Cerebellar nuclear complex (tissue), 1 donor: ENCODE data around the gene CTNS.
A peak's percentile ranks its signal among the peaks of the same experiment; 100 is the strongest.

Experiments used
- DNase-seq, 2 experiments: peaks; one replicate each; lab custom pipeline; 2025; lab: John Stamatoyannopoulos, UW

The CTNS gene

GRCh38 chr17:3636154-3636907 is at the start of gene CTNS, which contains the start of gene SHPK:
TSS of gene CTNS (plus strand) at chr17:3636760. CDS start at chr17:3640207, 3,447 bp downstream.
TSS of gene SHPK (minus strand) at chr17:3636250. CDS start at chr17:3636219, 31 bp downstream.
- DNase-seq: peak; percentile 96 to 97

DNA sequence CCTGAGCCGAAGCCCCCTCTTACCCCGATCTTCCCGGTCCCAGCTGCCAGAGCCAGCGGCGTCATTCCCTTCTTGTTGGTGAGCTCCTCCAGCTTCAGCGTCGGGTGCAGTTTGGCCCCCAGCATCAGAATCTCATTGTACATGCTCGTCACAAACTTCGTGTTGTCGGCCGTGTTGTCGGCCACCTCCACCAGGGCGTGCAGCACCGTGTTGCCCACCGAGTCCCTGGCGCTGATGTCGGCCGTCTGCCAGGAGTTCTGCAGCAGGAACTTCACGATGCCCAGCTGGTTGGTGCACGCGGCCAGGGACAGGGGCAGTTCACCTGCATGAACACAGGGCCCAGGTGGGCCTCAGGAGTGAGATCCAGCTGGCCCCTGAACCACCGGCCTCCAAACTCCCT is 46.8 kb upstream of the CTNS start:
- no peak for DNase-seq

GRCh38 chr17:3590231-3590630 is 46.3 kb upstream of the CTNS start:
- DNase-seq: no peak

GRCh38 chr17:3590768-3591167 is 45.8 kb upstream of the CTNS start:
- no peak for DNase-seq

DNA sequence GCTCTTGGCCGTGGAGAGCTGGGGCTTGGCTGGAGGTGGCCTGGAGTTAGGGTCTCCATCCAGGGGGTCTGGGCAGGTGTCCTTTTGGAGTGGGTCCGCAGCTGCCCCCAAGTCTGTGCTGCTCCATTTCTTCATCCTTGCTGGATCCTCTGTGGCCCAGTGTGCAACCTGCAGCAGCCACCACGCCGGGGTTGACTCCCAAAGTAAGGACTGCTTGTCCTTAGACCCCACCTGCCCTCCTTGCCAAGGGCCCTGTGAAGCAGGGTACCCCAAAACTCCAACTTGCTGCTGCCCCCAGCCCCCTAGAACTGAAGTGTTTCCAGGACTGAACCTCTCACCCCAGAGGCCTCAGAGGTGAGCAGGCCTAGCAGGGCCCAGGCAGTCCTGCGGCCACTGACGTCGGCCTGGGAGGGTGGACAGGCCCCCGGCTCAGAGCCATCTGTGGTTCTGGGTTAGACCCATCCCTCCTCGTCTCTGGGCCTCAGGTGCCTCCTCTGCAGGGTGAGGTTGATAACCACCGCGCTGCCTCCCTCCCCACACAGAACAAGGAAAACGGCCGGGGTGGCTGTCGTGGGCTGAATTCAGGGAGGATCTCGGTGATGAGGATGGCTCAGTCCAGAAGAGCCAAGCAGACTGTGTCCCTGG is 44.2 kb upstream of the CTNS start:
- DNase-seq: no peak

- DNase-seq: no peak
These were observed 43.2 kb upstream of the CTNS start for GRCh38 chr17:3593384-3593783.

DNA sequence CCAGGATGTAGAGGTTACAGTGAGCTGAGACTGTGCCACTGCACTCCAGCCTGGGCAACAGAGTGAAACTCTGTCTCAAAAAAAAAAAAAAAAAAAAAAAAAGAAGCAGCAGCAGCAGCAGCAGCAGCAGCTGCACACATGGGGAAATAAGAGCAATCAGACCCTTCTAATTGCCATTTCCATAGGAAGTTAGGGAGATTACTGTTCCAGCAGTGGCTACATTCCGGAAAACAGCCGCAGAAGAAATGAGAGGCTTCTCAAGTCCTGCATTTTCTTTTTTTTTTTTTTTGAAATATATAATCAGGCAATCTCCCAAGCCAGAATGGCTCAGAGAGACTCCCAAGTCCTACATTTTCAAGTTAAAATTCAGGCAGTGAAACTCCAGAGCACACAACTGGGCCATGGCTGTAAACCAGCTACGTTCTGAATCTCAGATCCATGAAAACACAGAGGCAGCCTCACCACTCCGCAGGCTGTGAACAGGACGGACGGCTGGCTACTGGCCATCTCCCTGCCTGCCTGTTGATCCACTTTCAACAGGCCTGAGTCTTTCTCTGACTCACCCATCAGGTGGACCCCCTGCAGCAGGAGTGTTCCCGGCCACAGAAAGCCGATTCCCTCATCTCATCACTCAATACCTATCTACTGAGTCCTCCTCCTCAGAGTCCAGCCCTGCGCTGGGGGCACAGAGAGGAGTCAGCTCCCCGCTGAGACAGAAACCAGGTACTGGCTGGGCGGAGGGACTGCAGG is 42.3 kb upstream of the CTNS start:
- DNase-seq: no peak

- no peak for DNase-seq
These were observed 41.6 kb upstream of the CTNS start for GRCh38 chr17:3594976-3595375.

DNA sequence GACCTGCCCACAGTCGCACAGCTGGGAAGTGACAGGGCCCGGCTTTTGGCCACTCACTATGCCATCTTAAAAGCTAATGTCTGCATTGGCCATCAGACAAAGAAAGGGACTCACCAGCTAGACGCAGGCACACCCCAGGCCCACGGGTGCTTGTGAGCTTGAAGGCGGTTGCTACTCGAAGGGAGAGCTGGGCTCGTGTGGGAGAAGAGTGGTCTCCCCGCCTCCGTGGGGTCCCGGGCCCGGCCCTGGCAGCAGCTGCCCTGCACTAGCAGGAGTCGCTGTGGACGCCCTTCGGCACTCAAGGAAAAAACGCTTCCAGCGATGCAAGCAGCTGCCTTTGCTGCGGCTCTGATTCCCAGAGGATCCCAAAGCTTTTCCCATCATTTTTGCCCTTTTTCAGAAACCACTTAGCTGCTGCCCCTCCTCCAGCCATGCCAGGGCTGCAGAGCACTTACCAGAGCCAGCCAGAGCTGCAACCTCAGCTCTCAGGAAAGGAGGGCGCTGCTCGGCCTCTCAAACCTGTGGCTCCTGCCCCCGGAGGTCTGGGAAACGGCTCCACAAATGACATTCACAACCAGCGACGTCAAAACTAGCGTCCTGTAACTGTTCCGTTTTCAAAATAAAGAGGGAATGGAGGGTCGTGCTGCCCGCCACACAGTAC is 39.6 kb upstream of the CTNS start:
- no peak for DNase-seq

DNA sequence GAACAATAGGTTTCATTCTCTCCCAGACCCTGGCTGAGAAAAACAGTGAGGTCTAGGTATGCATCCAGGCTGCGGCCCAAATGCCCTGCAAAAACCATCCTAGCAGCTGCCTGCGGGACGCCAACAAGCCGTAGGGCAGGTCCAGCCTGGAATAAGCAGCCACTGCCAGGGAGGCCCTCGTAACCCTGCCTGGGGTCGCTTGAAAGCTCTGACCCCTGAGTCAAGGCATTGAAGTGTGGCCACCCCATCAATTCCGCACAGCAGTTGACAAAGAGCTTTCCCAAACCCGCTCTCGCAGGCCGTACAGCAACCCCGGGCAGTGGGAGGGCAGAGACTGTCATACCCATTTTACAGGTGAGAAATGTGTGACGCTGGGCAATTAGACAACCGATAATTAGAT is 38.5 kb upstream of the CTNS start:
- DNase-seq: no peak

DNA sequence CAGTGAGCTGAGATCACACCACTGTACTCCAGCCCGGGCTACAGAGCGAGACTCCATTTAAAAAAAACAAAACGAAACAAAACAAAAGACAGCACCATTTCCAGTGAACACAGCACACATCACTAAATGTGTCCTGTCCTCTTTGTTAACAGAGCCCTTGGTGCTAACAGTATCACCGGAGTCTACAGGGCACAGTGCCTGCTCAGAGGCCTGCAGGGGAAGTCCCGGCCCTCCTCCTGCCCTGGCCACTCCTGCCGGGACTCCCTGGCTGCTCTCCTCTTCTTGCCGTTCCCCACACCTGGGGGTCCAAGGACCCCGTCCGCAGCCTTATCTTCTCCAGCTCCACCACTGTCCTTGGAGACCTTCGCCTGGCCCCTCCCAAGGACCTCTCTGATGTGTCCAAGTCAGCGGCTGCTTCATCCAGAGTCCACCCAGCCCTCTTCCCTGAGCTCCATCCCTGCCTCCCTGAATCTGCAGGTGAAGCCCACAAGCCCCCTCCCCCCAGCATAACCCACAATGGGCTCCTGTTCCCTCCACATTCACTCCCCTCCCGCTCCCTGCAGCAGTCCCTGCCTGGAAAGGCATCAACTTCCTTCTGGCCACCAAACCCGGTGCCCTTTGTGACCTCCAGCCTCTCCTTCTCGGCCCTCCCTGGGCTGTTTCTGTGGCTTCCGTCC is 35.9 kb upstream of the CTNS start:
- no peak for DNase-seq

GRCh38 chr17:3602499-3602898 is 34.1 kb upstream of the CTNS start:
- no peak for DNase-seq

GRCh38 chr17:3603119-3603869 is 33.3 kb upstream of the CTNS start:
- no peak for DNase-seq

DNA sequence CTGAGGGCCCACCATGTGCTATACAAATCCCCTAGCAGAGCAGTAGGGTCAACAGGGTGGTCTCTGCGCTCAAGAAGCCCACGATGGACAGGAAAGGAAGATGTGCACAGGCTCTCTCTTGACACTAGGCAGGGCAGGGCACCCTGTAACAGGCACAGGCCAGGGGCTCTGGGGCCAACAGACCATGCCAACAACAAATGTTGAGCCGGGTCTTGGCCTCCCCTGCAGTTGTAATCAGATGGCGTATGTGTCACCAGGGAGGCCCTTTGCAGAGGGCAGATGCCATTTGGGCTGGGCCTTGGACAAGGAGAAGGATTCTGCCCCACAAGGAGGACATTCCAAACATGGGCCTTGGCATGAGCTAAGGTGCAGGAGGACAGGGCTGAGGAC is 32.7 kb upstream of the CTNS start:
- DNase-seq: no peak

GRCh38 chr17:3609689-3610088 is 26.9 kb upstream of the CTNS start:
- no peak for DNase-seq

- no peak for DNase-seq
These were observed 26.0 kb upstream of the CTNS start for GRCh38 chr17:3610523-3610922.

GRCh38 chr17:3613124-3613523 is 23.4 kb upstream of the CTNS start:
- DNase-seq: no peak

GRCh38 chr17:3615160-3615870 is 21.2 kb upstream of the CTNS start:
- DNase-seq: no peak

- no peak for DNase-seq
These were observed 15.3 kb upstream of the CTNS start for GRCh38 chr17:3621146-3621720.

GRCh38 chr17:3622977-3623594 is 13.5 kb upstream of the CTNS start:
- DNase-seq: no peak
